Mucosa of rectum (tissue), 2 donors: ENCODE data around the gene TRIML1.

Experiments
- H3K27ac ChIP-seq, 2 donors: one replicate each; pipeline ENCODE4 v1.7.0; 2013; ENCODE audit warnings: inconsistent platforms in 2 of 2, low read depth in 2 of 2, low read length in 2 of 2
- H3K27me3 ChIP-seq, 2 donors: one replicate each; pipeline ENCODE4 v1.7.0; 2013; ENCODE audit warnings: low read length in 2 of 2; ENCODE audit not compliant: control insufficient read depth in 2 of 2, insufficient read depth in 2 of 2
- H3K36me3 ChIP-seq, 2 donors: one replicate each; pipeline ENCODE4 v1.7.0; 2013; ENCODE audit warnings: low read length in 2 of 2; ENCODE audit not compliant: control insufficient read depth in 2 of 2, insufficient read depth in 2 of 2
- H3K4me1 ChIP-seq, 2 donors: one replicate each; pipeline ENCODE4 v1.7.0; 2013; ENCODE audit warnings: low read length in 2 of 2, mild to moderate bottlenecking in 1 of 2; ENCODE audit not compliant: control insufficient read depth in 2 of 2, insufficient read depth in 2 of 2
- H3K4me3 ChIP-seq, 2 donors: one replicate each; pipeline ENCODE4 v1.7.0; 2013; ENCODE audit warnings: low read length in 2 of 2
- H3K9ac ChIP-seq, 2 donors: one replicate each; pipeline ENCODE4 v1.7.0; 2013; ENCODE audit warnings: low read length in 2 of 2, low read depth in 1 of 2, mild to moderate bottlenecking in 1 of 2
- H3K9me3 ChIP-seq, 2 donors: one replicate each; pipeline ENCODE4 v1.7.0; 2013; ENCODE audit warnings: low read length in 2 of 2; ENCODE audit not compliant: control insufficient read depth in 2 of 2
- donor health status: healthy.
- donor health status: Normal muscosa, but diverticular disease.

Gene TRIML1

GRCh38 chr4:188139141-188139540 is at the start of gene TRIML1:
TSS of gene TRIML1 (plus strand) at chr4:188139441. CDS start at chr4:188139559, 118 bp downstream.
- H3K4me1 ChIP-seq = no peaks in the 10 kb centered on the region
- H3K27ac ChIP-seq = no peak within 1 kb of the TSS
- H3K36me3 ChIP-seq = no peaks in the 10 kb centered on the region
- no peak within 1 kb of the TSS for H3K9ac ChIP-seq
- H3K4me3 ChIP-seq = no peak within 1 kb of the TSS
- no peaks in the 10 kb centered on the region for H3K27me3 ChIP-seq
- H3K9me3 ChIP-seq = no peaks in the 10 kb centered on the region

- Histone ChIP-seq H3K9ac (no peak overlapping the region), H3K4me3 (no peak overlapping the region), H3K27ac (no peak overlapping the region), H3K4me1 (no peaks in the 10 kb centered on the region), H3K36me3 (no peaks in the 10 kb centered on the region), H3K9me3 (no peaks in the 10 kb centered on the region), H3K27me3 (no peaks in the 10 kb centered on the region)
These were observed 46.4 kb upstream of the TRIML1 start for GRCh38 chr4:188092824-188093223.

GRCh38 chr4:188106454-188106853 is 32.8 kb upstream of the TRIML1 start:
- Histone ChIP-seq H3K4me3 (no peak overlapping the region), H3K4me1 (no peaks in the 10 kb centered on the region), H3K36me3 (no peaks in the 10 kb centered on the region), H3K27me3 (no peaks in the 10 kb centered on the region), H3K9ac (no peak overlapping the region), H3K9me3 (no peaks in the 10 kb centered on the region), H3K27ac (no peak overlapping the region)

GRCh38 chr4:188107931-188108843 is 31.1 kb upstream of the TRIML1 start:
- no peak overlapping the region for H3K4me3 ChIP-seq
- H3K4me1 ChIP-seq = no peaks in the 10 kb centered on the region
- no peaks in the 10 kb centered on the region for H3K27me3 ChIP-seq
- H3K9me3 ChIP-seq = no peaks in the 10 kb centered on the region
- no peak overlapping the region for H3K27ac ChIP-seq
- no peaks in the 10 kb centered on the region for H3K36me3 ChIP-seq
- no peak overlapping the region for H3K9ac ChIP-seq

GRCh38 chr4:188109157-188109755 is 30.0 kb upstream of the TRIML1 start, which contains the start of gene TRIML2:
TSS of gene TRIML2 (minus strand) at chr4:188109603. CDS start at chr4:188105368, 4,235 bp downstream.
- Histone ChIP-seq H3K4me1 (no peaks in the 10 kb centered on the region), H3K9me3 (no peaks in the 10 kb centered on the region), H3K9ac (no peak within 1 kb of the TSS), H3K4me3 (no peak within 1 kb of the TSS), H3K36me3 (no peaks in the 10 kb centered on the region), H3K27ac (no peak within 1 kb of the TSS), H3K27me3 (no peaks in the 10 kb centered on the region)

GRCh38 chr4:188110036-188110435 is 29.2 kb upstream of the TRIML1 start:
- H3K9ac ChIP-seq = no peak overlapping the region
- H3K9me3 ChIP-seq = no peaks in the 10 kb centered on the region
- H3K27me3 ChIP-seq = no peaks in the 10 kb centered on the region
- H3K4me3 ChIP-seq = no peak overlapping the region
- no peaks in the 10 kb centered on the region for H3K4me1 ChIP-seq
- H3K36me3 ChIP-seq = no peaks in the 10 kb centered on the region
- H3K27ac ChIP-seq = no peak overlapping the region

GRCh38 chr4:188110741-188111471 is 28.3 kb upstream of the TRIML1 start:
- no peaks in the 10 kb centered on the region for H3K9me3 ChIP-seq
- H3K27ac ChIP-seq = no peak overlapping the region
- H3K36me3 ChIP-seq = no peaks in the 10 kb centered on the region
- H3K4me3 ChIP-seq = no peak overlapping the region
- H3K9ac ChIP-seq = no peak overlapping the region
- H3K4me1 ChIP-seq = no peaks in the 10 kb centered on the region
- no peaks in the 10 kb centered on the region for H3K27me3 ChIP-seq

- H3K27ac ChIP-seq = no peak overlapping the region
- no peaks in the 10 kb centered on the region for H3K9me3 ChIP-seq
- H3K27me3 ChIP-seq = no peaks in the 10 kb centered on the region
- H3K4me3 ChIP-seq = no peak overlapping the region
- H3K4me1 ChIP-seq = no peaks in the 10 kb centered on the region
- no peaks in the 10 kb centered on the region for H3K36me3 ChIP-seq
- H3K9ac ChIP-seq = no peak overlapping the region
These were observed 27.3 kb upstream of the TRIML1 start for GRCh38 chr4:188111955-188112354.

- H3K9ac ChIP-seq = no peak overlapping the region
- no peaks in the 10 kb centered on the region for H3K27me3 ChIP-seq
- no peaks in the 10 kb centered on the region for H3K9me3 ChIP-seq
- H3K36me3 ChIP-seq = no peaks in the 10 kb centered on the region
- H3K4me1 ChIP-seq = no peaks in the 10 kb centered on the region
- H3K4me3 ChIP-seq = no peak overlapping the region
- no peak overlapping the region for H3K27ac ChIP-seq
These were observed 26.1 kb upstream of the TRIML1 start for GRCh38 chr4:188113156-188113555.
